GM10248 (cell line): ENCODE measurements around the gene SLC38A2.

Source experiments
- CTCF ChIA-PET: fragments of 300-600 bp; sonication (Branson Sonifier 250); formaldehyde crosslinking; extraction: SDS; loops from one replicate; lab custom pipeline; 2021; ENCODE audit warnings: antibody characterized with exemption; lab: Yijun Ruan, JAX
- POLR2A ChIA-PET: fragments of 350-650 bp; sonication (Branson Sonifier 250); formaldehyde crosslinking; extraction: SDS; loops from one replicate; lab custom pipeline; 2020; ENCODE audit warnings: antibody characterized with exemption; lab: Yijun Ruan, JAX
- DNase-seq: peaks from one replicate; pipeline ENCODE4 v3.0.0; 2012; ENCODE audit errors: extremely low spot score
- TF ChIP-seq, protein P1 (sequence below): IDR thresholded peaks from 2 replicates; pipeline ENCODE4 v1.5.1; 2012; ENCODE audit warnings: mild to moderate bottlenecking, low read depth; ENCODE audit errors: extremely low read depth, missing control alignments, control extremely low read depth

Gene SLC38A2

DNA sequence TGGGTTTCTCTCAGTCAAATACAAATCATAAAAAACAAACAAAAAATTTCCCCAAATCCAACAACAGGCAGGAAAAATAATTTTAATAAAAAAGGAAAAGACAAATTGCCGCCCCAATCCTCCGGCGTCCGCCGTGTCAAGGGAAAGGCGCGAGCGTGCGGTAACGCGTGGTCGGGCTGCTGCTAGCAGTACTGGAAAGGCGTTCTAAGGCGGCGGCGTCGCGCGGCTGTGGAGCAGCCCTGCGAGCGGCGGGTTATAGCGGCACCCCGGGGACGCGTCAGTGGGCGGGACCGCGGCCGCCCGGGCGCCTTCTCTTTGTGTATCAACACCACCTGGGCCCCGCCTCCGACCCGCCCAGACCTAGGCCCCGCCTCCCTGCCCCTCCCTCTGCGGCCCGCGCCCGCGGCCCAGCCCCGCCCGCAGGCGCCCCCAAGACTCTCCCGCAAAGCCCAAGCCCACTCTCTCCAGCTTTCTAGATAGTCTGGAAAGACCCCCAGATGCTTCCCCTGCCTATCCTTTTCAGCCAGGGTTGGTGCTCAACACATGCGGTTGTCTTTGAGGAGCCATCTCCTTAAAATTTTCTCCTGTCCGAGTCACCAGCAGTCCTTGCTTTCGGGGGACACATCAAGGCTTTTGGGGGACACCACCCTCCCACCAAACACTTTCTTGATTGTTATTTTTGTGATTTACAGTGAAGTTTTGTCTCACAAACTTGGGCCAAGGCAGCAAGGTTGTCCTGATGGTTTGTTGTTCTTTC is at the start of gene SLC38A2:
TSS of gene SLC38A2 (minus strand) at position 230 of the 757 bp plus-strand sequence. CDS start 1,480 bp downstream, outside the sequence.
- TF ChIP-seq, protein P1, sequence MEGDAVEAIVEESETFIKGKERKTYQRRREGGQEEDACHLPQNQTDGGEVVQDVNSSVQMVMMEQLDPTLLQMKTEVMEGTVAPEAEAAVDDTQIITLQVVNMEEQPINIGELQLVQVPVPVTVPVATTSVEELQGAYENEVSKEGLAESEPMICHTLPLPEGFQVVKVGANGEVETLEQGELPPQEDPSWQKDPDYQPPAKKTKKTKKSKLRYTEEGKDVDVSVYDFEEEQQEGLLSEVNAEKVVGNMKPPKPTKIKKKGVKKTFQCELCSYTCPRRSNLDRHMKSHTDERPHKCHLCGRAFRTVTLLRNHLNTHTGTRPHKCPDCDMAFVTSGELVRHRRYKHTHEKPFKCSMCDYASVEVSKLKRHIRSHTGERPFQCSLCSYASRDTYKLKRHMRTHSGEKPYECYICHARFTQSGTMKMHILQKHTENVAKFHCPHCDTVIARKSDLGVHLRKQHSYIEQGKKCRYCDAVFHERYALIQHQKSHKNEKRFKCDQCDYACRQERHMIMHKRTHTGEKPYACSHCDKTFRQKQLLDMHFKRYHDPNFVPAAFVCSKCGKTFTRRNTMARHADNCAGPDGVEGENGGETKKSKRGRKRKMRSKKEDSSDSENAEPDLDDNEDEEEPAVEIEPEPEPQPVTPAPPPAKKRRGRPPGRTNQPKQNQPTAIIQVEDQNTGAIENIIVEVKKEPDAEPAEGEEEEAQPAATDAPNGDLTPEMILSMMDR = no peak
- CTCF ChIA-PET = no interaction called here

DNA sequence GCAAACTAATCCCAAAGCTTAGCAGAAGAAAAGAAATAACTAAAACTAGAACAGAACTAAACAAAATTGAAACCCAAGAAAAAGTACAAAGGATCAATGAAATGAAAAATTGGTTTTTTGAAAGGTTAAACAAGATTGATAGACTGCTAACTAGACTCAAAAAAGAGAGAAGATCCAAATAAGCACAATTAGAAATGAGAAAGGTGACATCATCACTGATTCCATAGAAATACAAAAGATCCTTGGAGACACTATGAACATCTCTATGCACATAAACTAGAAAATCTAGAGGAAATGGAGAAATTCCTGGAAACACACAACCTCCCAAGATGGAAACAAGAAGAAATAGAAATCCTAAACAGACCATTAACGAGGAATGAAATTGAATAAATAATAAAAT is 47.1 kb upstream of the SLC38A2 start:
- ChIA-PET CTCF (interaction anchor here (1.1 kb wide), 1 partner anchor 9 kb away, joined by 3 read pairs; no protein-coding TSS in a partner anchor), POLR2A (no interaction called here)

More for the DNA sequence above, at the start of gene SLC38A2:
- POLR2A ChIA-PET = interaction anchor here (1.1 to 2.7 kb wide), 2 partner anchors 11 to 14 kb away, joined by 10 to 14 read pairs; no protein-coding TSS in a partner anchor
- peak; percentile 97 for DNase-seq

GRCh38 chr12:46415552-46415951 is 43.0 kb upstream of the SLC38A2 start:
- TF ChIP-seq, protein P1 = no peak
- DNase-seq = no peak
- ChIA-PET POLR2A (interaction anchor here (0.6 kb wide), 1 partner anchor 1694 kb away, joined by 3 read pairs; no protein-coding TSS in a partner anchor), CTCF (interaction anchor here (1.5 kb wide), 1 partner anchor 12 kb away, joined by 3 read pairs; no protein-coding TSS in a partner anchor)

More for the DNA sequence above, 47.1 kb upstream of the SLC38A2 start:
- no peak for DNase-seq
- TF ChIP-seq, protein P1 = no peak

GRCh38 chr12:46414591-46415268 is 42.2 kb upstream of the SLC38A2 start:
- ChIA-PET POLR2A (interaction anchor here (0.6 kb wide), 1 partner anchor 1694 kb away, joined by 3 read pairs; no protein-coding TSS in a partner anchor), CTCF (no interaction called here)
- no peak for DNase-seq
- TF ChIP-seq, protein P1 = no peak

GRCh38 chr12:46413368-46413767 is 40.8 kb upstream of the SLC38A2 start:
- ChIA-PET CTCF (no interaction called here), POLR2A (no interaction called here)
- no peak for DNase-seq
- TF ChIP-seq, protein P1 = no peak

- DNase-seq = no peak
- ChIA-PET POLR2A (no interaction called here), CTCF (no interaction called here)
- TF ChIP-seq, protein P1 = no peak
Measured at GRCh38 chr12:46412857-46413256, 40.3 kb upstream of the SLC38A2 start.
